ENCODE results near the gene NES.

NES gene, protein sequence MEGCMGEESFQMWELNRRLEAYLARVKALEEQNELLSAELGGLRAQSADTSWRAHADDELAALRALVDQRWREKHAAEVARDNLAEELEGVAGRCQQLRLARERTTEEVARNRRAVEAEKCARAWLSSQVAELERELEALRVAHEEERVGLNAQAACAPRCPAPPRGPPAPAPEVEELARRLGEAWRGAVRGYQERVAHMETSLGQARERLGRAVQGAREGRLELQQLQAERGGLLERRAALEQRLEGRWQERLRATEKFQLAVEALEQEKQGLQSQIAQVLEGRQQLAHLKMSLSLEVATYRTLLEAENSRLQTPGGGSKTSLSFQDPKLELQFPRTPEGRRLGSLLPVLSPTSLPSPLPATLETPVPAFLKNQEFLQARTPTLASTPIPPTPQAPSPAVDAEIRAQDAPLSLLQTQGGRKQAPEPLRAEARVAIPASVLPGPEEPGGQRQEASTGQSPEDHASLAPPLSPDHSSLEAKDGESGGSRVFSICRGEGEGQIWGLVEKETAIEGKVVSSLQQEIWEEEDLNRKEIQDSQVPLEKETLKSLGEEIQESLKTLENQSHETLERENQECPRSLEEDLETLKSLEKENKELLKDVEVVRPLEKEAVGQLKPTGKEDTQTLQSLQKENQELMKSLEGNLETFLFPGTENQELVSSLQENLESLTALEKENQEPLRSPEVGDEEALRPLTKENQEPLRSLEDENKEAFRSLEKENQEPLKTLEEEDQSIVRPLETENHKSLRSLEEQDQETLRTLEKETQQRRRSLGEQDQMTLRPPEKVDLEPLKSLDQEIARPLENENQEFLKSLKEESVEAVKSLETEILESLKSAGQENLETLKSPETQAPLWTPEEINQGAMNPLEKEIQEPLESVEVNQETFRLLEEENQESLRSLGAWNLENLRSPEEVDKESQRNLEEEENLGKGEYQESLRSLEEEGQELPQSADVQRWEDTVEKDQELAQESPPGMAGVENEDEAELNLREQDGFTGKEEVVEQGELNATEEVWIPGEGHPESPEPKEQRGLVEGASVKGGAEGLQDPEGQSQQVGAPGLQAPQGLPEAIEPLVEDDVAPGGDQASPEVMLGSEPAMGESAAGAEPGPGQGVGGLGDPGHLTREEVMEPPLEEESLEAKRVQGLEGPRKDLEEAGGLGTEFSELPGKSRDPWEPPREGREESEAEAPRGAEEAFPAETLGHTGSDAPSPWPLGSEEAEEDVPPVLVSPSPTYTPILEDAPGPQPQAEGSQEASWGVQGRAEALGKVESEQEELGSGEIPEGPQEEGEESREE (N-terminal part only)

DNA sequence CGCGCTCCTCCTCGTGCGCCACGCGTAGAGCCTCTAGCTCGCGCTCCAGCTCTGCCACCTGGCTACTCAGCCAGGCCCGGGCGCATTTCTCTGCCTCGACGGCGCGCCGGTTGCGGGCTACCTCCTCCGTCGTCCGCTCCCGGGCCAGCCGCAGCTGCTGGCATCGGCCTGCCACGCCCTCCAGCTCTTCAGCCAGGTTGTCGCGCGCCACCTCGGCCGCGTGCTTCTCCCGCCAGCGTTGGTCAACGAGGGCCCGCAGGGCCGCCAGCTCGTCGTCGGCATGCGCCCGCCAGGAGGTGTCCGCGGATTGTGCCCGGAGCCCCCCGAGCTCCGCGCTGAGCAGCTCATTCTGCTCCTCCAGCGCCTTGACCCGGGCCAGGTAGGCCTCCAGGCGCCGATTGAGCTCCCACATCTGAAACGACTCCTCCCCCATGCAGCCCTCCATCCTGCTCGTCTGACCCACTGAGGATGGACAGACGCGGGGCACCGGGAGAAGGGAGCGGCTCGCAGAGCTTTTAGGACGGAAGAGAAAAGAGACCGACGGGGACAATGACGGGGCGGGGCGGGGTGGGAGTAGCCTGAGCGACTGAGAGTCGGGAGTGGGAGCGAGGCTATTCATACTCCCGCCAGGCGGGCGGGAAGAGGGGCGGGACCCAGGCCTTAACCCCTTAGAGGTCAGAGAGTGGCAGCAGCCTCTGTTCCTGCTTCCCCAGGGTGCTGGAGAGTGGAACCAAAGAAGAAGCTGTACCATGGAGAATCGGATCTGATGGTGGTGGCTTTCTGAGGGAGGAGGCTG, at the start of gene NES:
Gene NES, minus strand, starts transcription at position 588 of the 796 bp plus-strand sequence. Its CDS starts 143 bp downstream, at position 445.
- no peak for DNase-seq (ENCODE audit: low read depth in 2 of 2)

GRCh38 chr1:156726549-156727226, 49.5 kb upstream of the NES start:
- peak in 1 of 2 donors; percentile 36 for DNase-seq (ENCODE audit: low read depth in 2 of 2)

DNA sequence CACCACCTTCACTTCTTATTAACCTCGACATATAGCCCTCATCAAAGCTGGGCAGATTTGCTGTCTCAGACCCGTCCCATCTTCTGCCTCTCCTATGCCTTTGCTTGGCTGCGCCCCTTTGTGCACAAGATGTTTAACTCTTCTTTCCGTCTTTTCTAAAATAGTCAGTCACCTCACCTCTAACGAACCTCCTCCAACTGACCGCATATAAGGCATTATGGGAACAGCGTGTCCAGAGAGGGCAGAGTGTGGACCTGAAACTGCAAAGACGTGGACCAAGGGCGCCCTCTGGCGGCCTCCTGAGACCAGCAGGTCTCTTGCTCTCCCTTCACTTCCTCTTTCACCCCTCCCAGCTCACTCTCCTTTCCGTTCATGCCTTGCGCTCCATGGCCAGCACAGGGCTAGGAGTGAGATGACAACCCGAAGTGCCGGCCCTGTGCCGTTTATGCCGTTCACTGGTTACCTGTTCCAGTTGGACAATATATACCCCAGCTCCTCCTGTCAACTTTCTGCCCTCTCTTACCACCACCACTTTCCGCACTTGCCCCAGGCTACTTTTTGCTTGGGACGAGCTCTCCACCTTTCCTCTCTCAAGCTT, 48.6 kb upstream of the NES start:
- peak; percentile 68 to 73 for DNase-seq (ENCODE audit: low read depth in 2 of 2)

DNA sequence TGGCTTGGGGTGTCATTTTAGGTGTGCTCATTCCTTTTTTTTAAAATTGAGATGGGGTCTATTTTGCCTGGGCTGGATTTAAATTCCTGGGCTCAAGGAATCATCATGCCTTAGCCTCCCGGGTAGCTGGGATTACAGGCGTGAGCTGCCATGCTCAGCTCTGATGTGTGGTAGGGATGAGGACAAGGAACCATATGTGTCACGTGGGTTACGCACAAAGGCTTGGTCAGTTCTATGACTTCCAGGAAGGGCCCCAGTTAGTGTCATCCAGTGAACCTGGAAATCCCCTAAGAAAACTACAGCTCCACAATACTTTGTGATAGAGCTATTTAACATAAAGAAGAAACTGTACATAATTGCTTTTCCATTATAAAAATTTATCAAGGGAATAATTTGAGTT, 44.3 kb upstream of the NES start:
- no peak for DNase-seq (ENCODE audit: low read depth in 2 of 2)

DNA sequence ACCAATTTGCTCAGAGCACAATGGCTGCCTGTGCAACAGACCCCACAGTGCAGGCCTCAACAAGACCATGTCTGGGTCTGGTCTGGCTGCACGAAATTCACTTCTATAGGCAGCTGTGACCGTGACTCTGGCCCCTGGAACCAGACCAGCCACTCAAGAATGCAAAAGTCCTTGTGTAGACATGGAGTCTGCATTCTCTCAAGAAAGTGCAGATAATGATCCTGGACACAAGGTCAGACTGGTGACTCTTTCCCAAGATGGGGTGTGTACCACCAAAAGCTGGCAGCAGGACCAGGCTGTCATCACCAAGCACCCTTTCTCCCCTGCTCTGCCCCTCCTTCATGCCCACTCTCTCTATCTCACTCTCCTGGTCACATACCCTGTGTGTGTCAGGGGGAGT, 43.9 kb upstream of the NES start:
- no peak for DNase-seq (ENCODE audit: low read depth in 2 of 2)

- no peak for DNase-seq (ENCODE audit: low read depth in 2 of 2)
These were observed 40.1 kb upstream of the NES start for GRCh38 chr1:156717351-156717750.

GRCh38 chr1:156714830-156715229, 37.6 kb upstream of the NES start:
- no peak for DNase-seq (ENCODE audit: low read depth in 2 of 2)

- DNase-seq (ENCODE audit: low read depth in 2 of 2) = no peak
These were observed 35.4 kb upstream of the NES start for GRCh38 chr1:156712626-156713025.

DNA sequence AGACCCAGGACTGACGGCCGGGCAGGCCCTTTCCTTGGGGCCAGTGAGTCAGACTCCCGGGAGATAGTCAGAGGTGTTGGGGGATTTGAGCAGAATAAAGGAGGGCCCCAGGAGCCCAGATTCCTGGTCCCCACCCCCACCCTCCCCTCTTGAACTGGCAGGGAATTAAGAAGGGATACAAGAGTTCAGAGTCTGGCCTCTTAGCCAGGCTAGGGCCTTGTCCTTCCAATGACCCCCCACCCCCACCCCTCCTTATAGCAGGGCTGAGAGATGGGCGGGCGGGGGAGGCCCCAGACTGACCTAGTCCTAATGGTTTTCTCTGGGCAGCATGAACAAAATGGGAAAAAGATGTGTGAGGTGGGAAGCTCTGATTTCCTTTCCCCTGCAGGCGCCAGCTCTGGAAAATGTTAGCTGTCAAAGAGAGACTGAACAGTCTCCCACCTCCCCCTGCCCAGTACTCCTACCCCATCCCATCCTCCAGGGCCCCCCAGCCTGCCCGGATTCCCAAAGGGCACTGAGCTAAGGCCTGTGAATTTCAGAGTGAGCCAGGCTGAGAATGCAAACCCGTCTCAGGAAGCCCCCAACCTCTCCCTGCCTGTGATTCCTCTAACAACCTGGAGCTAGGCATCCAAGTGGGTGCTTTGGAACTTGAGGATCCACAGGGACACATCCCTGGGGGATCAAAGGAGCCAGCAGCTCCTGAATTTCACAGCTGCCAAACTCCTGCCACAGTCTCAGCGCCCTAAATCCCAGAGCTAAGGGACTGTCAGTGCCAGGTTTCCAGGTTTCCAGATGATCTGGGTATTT, 34.0 kb upstream of the NES start:
- no peak for DNase-seq (ENCODE audit: low read depth in 2 of 2)

- no peak for DNase-seq (ENCODE audit: low read depth in 2 of 2)
These were observed 32.7 kb upstream of the NES start for GRCh38 chr1:156709757-156710489.

GRCh38 chr1:156709031-156709430, 31.8 kb upstream of the NES start:
- DNase-seq (ENCODE audit: low read depth in 2 of 2) = no peak

GRCh38 chr1:156708218-156708661, 31.0 kb upstream of the NES start:
- DNase-seq (ENCODE audit: low read depth in 2 of 2) = no peak

DNA sequence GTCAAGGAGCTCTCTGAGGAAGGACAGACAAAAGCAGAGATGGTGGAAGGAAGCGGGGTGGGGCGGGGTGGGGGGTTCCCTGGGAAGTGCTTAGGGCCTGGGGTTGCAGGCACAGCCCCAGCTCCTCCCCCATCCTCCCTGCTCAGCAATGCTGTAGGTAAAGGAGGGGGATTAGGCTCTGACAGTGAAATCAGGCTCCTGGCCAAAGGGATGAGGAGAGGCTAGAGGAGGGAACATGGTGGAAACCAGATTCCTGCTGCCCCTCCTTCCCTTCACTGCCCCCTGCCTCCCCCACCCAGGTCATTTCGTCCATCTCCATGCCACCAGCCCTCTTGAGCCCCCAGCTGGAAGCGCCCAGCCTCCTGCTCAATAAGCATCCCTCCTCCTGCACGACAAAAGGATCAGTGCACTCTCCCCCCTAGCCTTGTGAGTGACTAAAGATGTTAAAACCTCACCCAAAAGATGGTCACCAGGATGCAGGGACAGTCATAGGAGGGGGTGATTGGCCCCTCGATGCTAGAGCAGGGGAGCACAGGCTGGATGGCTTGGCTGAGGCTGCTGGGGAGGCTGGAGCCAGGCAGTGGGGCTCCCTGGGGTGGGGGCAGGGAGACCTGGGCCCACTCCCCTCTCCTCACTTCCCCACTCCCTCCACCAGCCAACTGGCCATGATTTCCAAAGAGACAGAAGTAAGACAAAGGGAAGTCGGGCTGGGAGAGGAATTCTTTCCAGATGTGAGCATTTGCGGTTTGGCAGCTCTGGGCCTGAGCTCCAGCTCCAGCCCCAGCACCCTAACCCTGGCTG, 30.4 kb upstream of the NES start:
- no peak for DNase-seq (ENCODE audit: low read depth in 2 of 2)

DNA sequence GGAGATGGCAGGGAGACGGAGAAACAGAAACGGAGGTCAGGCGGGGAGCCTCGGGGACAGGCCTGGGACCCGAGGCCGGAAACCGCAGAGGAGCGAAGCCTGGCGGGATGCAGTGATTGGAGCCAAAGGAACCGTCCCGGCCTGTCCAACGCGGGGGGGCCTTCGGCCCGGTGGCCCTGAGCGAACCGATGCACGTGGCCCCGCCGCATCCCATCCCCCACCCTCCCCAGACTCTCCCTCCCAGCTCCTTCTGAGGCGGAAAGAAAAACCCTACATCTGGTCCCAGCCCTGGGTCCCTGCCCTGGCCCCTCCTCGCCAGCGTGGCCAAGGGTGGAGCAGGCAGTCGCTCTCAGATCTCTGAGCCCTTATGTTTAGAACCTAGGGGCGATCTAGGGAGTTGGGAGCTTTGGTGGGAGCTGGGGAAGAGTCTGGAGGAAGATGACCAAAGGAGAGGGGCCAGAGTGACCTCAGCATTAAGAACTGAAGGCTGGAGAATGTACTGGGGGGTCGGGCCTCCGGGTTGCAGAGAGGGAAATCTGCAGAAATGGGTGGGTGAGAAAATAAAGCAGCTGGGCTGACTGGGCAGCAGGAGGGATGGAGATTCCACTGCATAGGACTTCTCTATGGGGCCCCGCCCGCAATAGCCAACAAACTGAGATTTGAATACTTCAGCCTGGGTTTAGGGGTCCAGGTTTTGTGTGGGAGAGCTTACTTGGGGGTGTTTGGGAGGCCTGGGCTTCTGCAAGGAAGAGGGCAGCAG, 29.6 kb upstream of the NES start:
- DNase-seq (ENCODE audit: low read depth in 2 of 2) = no peak

GRCh38 chr1:156705918-156706656, 28.9 kb upstream of the NES start:
- DNase-seq (ENCODE audit: low read depth in 2 of 2) = peak; percentile 54 to 67

DNA sequence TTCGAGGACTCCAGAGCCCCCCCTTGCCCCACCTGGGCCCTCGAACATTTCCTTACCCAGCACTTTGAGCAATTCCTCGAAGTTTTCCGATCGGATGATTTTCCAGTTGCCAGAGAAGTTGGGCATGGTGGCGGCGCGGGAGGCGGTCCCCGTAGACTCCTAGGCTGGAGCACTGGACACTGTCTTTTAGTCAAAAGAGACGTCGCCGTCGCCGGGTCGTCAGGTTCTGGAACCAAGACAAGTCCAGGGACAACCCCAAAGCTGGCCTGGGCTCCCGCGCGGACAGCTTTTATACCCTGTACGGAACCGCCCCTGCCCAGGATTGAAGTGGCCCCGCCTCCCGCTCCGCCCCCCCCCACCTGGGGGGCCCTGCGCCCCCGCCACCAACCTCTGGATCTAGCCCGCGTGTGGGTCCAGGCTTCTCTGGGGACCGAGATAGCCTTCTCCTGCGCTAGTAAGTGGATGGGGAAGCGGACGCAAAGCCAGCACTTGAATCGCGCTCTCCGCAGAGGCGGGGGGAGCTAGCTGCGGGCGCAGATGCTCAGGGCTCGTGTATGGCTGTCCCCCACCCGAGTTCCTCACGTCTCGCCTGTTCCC, 28.2 kb upstream of the NES start, which contains the start of gene CRABP2:
Gene CRABP2, minus strand, starts transcription at position 263 of the 597 bp plus-strand sequence. Its CDS starts 137 bp downstream, at position 126.
- no peak for DNase-seq (ENCODE audit: low read depth in 2 of 2)
